SU-DHL-6 (cell line): ENCODE measurements around the gene MAGEC2.

Source experiments
- CTCF ChIP-seq: fragments of 200-600 bp; sonication (generic); IDR thresholded peaks from one replicate; pipeline ENCODE4 v1.5.1; 2017; ENCODE audit warnings: antibody characterized with exemption, mild to moderate bottlenecking, low read length, moderate library complexity; ENCODE audit not compliant: insufficient read depth, poor library complexity, severe bottlenecking
- EZH2phosphoT487 ChIP-seq: fragments of 200-600 bp; sonication (generic), shearing (Covaris generic); conservative IDR thresholded peaks from 2 replicates; pipeline ENCODE4 v1.6.1; 2018; ENCODE audit warnings: mild to moderate bottlenecking, antibody characterized with exemption, low read length, moderate library complexity, mixed read lengths

GRCh38 chrX:142214081-142214480 lies 9.0 kb upstream of the MAGEC2 start:
- TF ChIP-seq CTCF (no peak), EZH2phosphoT487 (no peak)
